HepG2 (cell line): Measurements from ENCODE around the gene PFDN2. TPM values are rescaled to one million over a fixed set of nuclear protein-coding genes. Genes with fewer than 3 reads are reported as not detected.

Experiments
- AHDC1 ChIP-seq: sonication (generic); formaldehyde crosslinking; IDR thresholded peaks from 2 replicates; pipeline ENCODE4 v1.5.1; 2020; ENCODE audit warnings: mild to moderate bottlenecking, missing genetic modification reagents, borderline replicate concordance
- AKAP8 ChIP-seq: sonication (generic); formaldehyde crosslinking; IDR thresholded peaks from 2 replicates; pipeline ENCODE4 v1.5.1; 2020; ENCODE audit warnings: mild to moderate bottlenecking, missing genetic modification reagents
- DMTF1 ChIP-seq: sonication (generic); formaldehyde crosslinking; IDR thresholded peaks from 2 replicates; pipeline ENCODE4 v1.4.0; 2020; ENCODE audit warnings: mild to moderate bottlenecking, missing genetic modification reagents
- FOXC1 ChIP-seq: sonication (generic); formaldehyde crosslinking; IDR thresholded peaks from 2 replicates; pipeline ENCODE4 v1.8.0; 2022; ENCODE audit warnings: mild to moderate bottlenecking, missing genetic modification reagents, borderline replicate concordance
- HNRNPH1 ChIP-seq: fragments of 200-400 bp; formaldehyde crosslinking; optimal IDR thresholded peaks from 2 replicates; pipeline ENCODE3; 2017; ENCODE audit warnings: mild to moderate bottlenecking, low read depth, low read length
- KLF15 ChIP-seq: sonication (generic); formaldehyde crosslinking; IDR thresholded peaks from 2 replicates; pipeline ENCODE4 v1.8.1; 2023; ENCODE audit warnings: borderline replicate concordance, mild to moderate bottlenecking, inconsistent platforms, missing genetic modification reagents, mixed read lengths
- KLF6 ChIP-seq: IDR thresholded peaks from 2 replicates; pipeline ENCODE4 v1.8.0; 2016; ENCODE audit warnings: missing biosample characterization, missing genetic modification reagents
- NONO ChIP-seq, 2 experiments: fragments of 450-650 bp in 1 of 2; sonication (generic) in 1 of 2; formaldehyde crosslinking in 1 of 2; IDR thresholded peaks in 1 of 2; conservative IDR thresholded peaks in 1 of 2; 2 replicates each; pipeline versions ENCODE4 v1.6.1 to v1.8.0; 2017 to 2022; ENCODE audit warnings: mild to moderate bottlenecking in 1 of 2, missing genetic modification reagents in 1 of 2, moderate library complexity in 1 of 2
- NR1H2 ChIP-seq: sonication (generic); formaldehyde crosslinking; IDR thresholded peaks from 2 replicates; pipeline ENCODE4 v1.8.1; 2022; ENCODE audit warnings: low read depth, missing genetic modification reagents, borderline replicate concordance
- PLRG1 ChIP-seq: fragments of 450-650 bp; conservative IDR thresholded peaks from 2 replicates; pipeline ENCODE4 v1.6.1; 2016
- POGZ ChIP-seq: sonication (generic); formaldehyde crosslinking; IDR thresholded peaks from 2 replicates; pipeline ENCODE4 v1.4.0; 2020; ENCODE audit warnings: mild to moderate bottlenecking, missing genetic modification reagents
- SAFB2 ChIP-seq: sonication (generic); formaldehyde crosslinking; IDR thresholded peaks from 2 replicates; pipeline ENCODE4 v1.5.1; 2020; ENCODE audit warnings: missing genetic modification reagents, low read depth, mild to moderate bottlenecking, borderline replicate concordance
- THAP7 ChIP-seq: sonication (generic); formaldehyde crosslinking; IDR thresholded peaks from 2 replicates; pipeline ENCODE4 v1.8.1; 2023; ENCODE audit warnings: mild to moderate bottlenecking, missing genetic modification reagents
- TRIM24 ChIP-seq: sonication (generic); formaldehyde crosslinking; IDR thresholded peaks from 2 replicates; pipeline ENCODE4 v1.8.0; 2022; ENCODE audit warnings: mild to moderate bottlenecking, missing genetic modification reagents
- ZFY ChIP-seq: sonication (generic); formaldehyde crosslinking; IDR thresholded peaks from 2 replicates; pipeline ENCODE4 v1.4.0; 2020; ENCODE audit warnings: missing genetic modification reagents
- ZNF280B ChIP-seq: sonication (generic); formaldehyde crosslinking; IDR thresholded peaks from 2 replicates; pipeline ENCODE4 v1.5.0; 2020; ENCODE audit warnings: missing genetic modification reagents, mild to moderate bottlenecking, borderline replicate concordance
- ZNF558 ChIP-seq: sonication (generic); formaldehyde crosslinking; IDR thresholded peaks from 2 replicates; pipeline ENCODE4 v1.9.0; 2022; ENCODE audit warnings: mild to moderate bottlenecking, missing genetic modification reagents, borderline replicate concordance
- ZNF605 ChIP-seq: sonication (generic); formaldehyde crosslinking; IDR thresholded peaks from 2 replicates; pipeline ENCODE4 v1.8.0; 2022; ENCODE audit warnings: mild to moderate bottlenecking, missing genetic modification reagents
- polyA plus RNA-seq, 8 experiments: library from polyadenylated mRNA; depleted of rRNA in 3 of 8; stranded (reverse) in 7 of 8; unstranded in 1 of 8; fragments of >200 nt; fragmentation: Illumina TruSeq in 4 of 8; extraction: Trizol in 4 of 8; gene quantifications; 2 replicates each; pipeline versions ENCODE4 v1.2.1 to v1.2.3, GENCODE V29; 2011 to 2016; ENCODE audit warnings: low read depth in 4 of 8, missing spikeins in 1 of 8, mixed read lengths in 1 of 8; ENCODE audit not compliant: insufficient read depth in 1 of 8
- total RNA-seq, 5 experiments: library from RNA; depleted of rRNA; stranded (reverse); fragments of >200 nt; fragmentation: Illumina TruSeq; extraction: Trizol; gene quantifications; 2 replicates each; pipeline ENCODE4 v1.2.3, GENCODE V29; 2016; ENCODE audit warnings: low read depth in 1 of 5

The PFDN2 gene
- total and polyA plus RNA-seq, 2 of the 13 experiments (the other 11 are each of a cell fraction or from before 2014, with no cell fraction given): 62.6 to 63.6 TPM

- TF ChIP-seq AHDC1 (CRISPR knock-in tag) (0 out of 2 replicates have a peak, but pooled peaks have one; percentile 23), HNRNPH1 (no peak), NR1H2 (no peak), ZFY (CRISPR knock-in tag) (peak; percentile 47; the same call in 1 of the 2 replicates), FOXC1 (CRISPR knock-in tag) (no peak), NONO (IDR thresholded peaks at IDR 0.05) (no peak), NONO (CRISPR knock-in tag; conservative IDR thresholded peaks at IDR 0.05) (no peak; the same call in 1 of the 2 replicates), AKAP8 (CRISPR knock-in tag) (no peak), ZNF280B (no peak), PLRG1 (no peak), THAP7 (CRISPR knock-in tag) (no peak), POGZ (peak; percentile 56), ZNF605 (CRISPR knock-in tag) (peak; percentile 8; the same call in 1 of the 2 replicates), SAFB2 (CRISPR knock-in tag) (no peak; the same call in 1 of the 2 replicates), KLF6 (CRISPR knock-in tag) (0 out of 2 replicates have a peak, but pooled peaks have one; percentile 41), TRIM24 (CRISPR knock-in tag) (no peak), KLF15 (CRISPR knock-in tag) (no peak), DMTF1 (CRISPR knock-in tag) (no peak), ZNF558 (CRISPR knock-in tag) (no peak)
Observed at GRCh38 chr1:161159087-161159912, 41.5 kb upstream of the PFDN2 start, which contains the start of gene USP21 (continued).
